ENCODE data around the gene MTRF1.
A peak's percentile ranks its signal among the peaks of the same experiment; 100 is the strongest.

Gene MTRF1, protein sequence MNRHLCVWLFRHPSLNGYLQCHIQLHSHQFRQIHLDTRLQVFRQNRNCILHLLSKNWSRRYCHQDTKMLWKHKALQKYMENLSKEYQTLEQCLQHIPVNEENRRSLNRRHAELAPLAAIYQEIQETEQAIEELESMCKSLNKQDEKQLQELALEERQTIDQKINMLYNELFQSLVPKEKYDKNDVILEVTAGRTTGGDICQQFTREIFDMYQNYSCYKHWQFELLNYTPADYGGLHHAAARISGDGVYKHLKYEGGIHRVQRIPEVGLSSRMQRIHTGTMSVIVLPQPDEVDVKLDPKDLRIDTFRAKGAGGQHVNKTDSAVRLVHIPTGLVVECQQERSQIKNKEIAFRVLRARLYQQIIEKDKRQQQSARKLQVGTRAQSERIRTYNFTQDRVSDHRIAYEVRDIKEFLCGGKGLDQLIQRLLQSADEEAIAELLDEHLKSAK

DNA sequence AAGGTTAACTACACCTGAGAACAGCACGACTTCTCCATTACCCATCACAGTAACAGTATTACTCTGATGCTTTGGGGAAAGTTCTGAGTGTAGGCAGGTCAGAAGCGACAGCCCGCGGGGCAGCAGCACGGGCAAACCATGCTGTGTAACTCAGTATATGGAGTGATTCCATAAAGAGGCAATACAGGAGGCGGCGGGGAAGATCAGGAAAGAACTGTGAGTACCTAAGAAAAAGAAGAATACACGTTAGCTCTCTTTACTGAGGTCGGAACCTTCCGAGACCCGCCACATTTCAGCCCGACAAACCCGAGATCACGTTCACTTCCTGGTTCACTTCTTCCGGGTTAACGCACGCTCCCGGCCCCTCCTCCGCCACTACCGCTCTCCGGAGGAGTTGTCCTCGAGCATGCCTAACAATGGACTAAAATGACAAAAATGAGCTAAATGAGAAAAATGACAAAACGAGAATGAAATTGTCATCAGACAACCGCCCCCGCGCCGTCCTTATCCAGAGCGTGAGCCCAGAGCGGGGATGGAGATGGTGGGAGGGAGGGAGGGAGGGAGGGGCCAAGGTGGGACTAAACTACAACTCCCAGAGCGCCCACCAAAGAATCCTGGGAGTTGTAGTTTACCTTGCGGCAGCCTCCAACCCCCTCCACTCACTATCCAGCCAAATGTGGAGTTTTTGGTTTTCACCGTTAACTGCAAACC is at the start of gene MTRF1:
TSS of gene MTRF1 (minus strand) at position 316 of the 711 bp plus-strand sequence. CDS start 2,669 bp downstream, outside the sequence.
- peak; percentile 79 for DNase-seq

DNA sequence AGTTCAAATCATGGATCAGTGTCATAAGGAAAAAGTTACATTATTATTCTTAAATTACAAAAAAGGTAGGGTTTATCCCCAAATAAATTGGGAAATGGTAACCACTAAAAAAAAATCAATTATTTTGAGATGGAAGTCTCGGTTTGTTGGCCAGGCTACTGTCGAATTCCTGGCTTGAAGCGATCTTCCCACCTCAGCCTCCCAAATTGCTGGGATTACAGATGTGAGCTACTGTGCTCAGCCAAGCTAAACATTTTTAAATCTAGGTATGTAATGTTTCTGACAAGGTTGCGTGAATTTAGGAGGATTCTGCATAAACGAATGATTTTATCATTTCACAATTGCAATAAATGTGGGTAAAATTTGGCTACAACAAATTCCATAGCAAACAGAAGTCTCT is 49.7 kb upstream of the MTRF1 start:
- DNase-seq: no peak

DNA sequence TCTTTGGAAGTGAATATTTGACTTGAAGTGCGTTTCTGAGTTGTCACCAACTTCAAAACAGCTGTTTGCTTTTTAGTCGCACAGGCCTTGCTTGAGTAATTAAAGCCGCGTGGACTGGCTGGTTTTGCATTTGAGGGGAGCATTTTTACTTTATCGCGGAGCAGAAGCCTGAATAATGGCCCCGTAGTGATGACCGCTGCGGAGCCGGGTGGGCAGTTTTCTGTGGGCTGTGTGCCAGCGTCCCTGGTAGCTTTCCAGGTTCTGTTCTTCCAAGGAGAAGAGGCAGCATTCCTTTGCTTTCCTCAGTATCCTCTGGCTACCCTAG is 48.8 kb upstream of the MTRF1 start:
- DNase-seq: no peak

DNA sequence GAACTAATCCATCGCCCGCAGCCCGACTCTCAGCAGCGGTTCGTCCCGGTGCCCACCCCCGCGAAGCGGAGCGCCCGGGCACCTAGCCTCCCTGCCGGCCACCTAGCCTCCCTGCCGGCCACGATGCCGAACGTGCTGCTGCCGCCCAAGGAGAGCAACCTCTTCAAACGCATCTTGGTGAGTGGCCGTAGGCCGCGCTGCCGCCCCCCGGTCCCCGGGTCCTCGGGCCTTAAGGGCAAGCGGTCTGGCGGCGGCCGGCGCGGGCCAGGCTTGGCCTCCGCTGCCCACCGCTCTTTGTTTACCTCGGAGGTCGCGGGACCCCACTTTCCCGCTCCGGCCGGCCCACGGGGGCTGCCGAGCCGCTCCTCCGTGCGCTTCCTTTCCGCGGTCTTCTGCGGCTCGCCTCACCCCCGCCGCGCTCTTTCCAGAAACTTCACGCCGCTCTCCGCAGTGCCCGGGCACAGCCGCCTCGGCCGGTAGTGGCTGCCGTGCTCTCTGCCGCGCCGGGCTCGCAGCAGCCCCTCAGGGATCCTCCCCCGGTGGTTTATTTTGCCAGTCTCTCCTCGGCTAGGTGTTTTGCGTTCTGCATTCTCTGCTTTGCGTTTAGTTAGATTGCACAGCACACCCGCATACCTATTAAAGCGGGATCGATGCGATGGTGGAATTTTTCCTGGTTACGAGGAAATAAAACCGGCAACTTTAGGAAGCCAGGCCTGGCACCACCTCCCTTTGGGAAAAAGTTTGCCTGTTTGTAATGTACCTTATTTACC is 48.2 kb upstream of the MTRF1 start:
- peak; percentile 40 for DNase-seq

DNA sequence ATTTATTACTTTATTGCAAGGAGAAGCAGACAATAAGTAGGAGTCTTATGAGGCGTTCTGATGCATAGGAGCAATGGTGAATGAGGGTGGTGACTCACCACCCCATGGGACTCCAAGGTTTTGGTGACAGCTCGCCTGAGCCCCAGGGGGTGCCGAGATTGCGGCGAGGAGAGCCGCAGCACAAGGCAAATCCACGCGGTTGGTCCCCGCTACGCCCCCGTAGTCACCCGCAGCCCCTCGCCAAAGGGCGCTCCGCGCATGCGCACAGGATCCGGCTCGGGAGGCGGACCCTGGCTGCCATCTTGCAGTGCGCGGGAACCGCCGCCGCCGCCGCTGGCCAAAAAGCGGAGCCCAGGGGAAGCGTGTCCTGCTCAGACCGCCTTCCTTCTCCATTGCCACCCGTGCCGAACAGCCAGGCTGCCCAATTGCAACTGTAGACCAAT is 47.6 kb upstream of the MTRF1 start, which contains the start of gene NAA16:
TSS of gene NAA16 (plus strand) at position 305 of the 443 bp plus-strand sequence. CDS start 262 bp downstream, outside the sequence.
- DNase-seq: peak; percentile 96

DNA sequence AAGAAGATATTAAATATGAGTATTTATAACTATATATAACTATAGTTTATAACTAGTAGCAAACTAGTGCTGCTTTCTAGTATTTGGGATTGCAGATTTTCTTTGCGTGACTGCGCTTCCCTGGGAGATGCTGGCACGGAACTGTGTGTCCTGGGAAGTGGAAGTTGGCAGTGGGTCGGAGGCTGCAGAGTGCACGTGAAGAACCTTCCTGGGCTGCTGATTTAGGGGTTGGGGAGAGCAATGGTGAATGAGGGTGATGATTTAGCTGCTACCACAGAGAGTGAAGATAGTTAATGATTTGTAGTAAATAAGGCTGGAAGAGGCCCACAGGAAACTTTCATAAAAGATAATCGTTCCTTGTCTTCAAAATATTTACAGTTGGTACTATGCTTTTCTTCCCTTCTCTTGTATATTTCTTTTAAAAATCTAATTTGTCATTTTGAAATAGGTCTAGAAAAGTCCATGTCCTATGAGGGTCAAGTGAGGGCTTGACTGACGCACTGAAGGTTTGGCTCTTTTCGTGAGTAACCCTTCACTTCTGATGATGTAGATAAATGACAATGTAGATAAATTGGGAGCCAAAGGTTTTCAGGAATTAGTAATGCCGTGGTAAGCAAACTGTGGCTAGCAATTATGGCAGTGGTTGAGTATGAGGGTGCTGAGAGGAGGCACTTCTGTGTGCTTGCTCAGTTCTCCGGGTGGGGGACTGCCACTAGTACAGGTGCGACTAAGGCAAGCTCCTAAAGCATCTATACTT is 44.7 kb upstream of the MTRF1 start:
- DNase-seq: no peak

DNA sequence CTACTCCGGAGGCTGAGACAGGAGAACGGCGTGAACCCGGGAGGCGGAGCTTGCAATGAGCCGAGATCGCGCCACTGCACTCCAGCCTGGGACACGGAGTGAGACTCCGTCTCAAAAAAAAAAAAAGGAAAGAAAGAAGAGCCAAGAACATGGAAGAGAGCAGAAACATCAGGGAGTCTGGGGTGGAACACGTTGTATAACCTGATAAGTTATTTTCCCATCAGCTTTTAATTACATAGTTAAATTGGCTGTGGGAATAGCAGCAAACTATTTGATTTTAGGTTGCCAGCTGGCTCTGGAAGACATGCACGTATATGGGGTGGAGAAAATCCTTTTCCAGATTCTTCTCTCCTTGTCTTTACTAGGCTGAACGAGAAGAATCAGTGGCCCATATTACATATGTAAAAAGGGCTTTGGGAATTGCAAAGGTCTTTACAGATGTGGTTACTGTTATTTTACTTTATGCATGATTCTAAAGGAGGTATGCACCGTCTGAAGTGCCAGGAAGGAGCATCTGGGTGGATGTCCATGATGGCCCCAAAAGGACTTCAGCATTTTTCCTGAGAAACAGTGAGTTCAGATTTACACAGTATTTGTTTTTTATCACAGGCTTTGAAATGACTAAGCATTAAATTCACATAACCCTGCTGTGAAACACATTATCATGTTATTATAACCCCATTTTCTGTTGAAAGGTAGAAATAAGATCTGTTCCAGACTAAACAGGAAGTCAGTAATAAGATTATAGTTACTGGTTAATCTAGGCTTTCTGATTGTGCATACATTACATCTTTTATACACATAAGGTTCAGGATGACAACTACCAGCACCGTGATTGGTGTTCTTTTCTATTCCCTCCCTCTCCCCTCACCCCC is 43.1 kb upstream of the MTRF1 start:
- DNase-seq: no peak

DNA sequence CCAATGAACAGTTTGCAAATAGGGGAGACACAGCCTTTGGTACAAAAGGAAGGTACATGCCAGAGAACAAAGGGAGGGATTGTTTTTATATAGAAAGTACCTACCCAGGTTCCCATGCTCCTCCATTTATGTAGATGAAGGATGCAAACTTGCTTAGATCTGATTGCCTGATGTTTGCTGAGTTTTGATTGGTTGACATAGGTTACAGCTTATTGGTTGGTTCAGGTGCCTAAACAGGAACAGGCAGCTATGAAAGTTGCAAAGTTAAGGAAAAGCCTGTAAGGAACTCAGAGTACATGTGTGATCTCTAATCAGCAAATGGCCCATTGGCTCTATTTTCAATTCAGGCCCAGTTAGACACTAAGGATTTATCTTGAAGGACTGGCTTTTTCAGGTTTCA is 41.2 kb upstream of the MTRF1 start:
- DNase-seq: no peak

DNA sequence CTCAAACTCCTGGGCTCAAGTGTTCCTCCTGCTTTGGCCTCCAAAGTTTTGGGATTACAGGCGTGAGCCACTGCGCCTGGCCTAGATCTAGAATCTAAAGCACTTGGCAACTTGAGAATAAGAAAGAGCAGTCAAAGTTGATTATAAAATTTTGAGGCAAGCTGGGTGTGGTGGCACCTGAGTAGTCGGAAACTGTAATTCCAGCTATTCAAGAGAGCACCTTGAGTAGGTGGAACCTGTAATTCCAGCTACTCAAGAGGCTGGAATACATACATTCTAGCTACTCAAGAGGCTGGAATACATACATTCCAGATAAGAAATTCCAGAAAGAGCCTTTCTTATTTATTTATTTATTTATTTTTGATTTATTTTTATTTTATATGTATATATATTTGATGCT is 39.4 kb upstream of the MTRF1 start:
- no peak for DNase-seq

DNA sequence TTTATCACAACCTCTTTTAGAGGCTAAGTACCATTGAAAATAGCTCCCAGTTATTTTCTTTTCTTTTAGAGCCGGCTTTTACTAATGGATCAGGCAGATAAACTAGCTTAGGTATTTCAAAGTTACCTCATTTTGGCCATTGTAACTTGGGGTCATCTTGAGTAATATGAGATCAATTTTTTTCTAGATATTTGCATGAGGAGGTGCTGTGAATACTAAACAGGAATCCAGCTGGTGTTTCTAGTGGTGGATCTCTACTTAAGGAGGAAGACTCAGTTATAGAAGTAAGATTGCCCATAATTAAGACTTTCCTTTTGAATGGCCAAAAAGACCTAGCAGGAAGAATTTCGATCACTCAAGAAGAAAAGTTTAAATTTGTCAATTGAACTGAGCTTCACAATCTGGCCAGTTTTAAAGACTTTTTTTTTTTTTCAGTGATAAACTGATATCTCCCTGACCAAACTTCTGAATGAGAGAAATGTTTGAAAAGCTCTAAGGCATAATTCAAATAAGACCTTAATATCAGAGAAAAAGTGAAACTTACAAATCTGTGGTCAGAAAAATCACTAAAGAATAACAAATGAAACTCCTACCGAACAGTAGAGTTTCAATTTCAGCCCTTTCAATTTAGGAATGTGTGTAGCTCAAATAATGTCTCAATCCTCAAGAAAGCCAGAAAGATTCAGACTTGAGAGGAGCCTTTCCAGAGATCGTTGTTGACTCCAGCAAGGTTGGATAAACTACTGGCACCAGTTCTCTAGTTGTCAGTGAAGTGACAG is 36.1 kb upstream of the MTRF1 start:
- DNase-seq: no peak

DNA sequence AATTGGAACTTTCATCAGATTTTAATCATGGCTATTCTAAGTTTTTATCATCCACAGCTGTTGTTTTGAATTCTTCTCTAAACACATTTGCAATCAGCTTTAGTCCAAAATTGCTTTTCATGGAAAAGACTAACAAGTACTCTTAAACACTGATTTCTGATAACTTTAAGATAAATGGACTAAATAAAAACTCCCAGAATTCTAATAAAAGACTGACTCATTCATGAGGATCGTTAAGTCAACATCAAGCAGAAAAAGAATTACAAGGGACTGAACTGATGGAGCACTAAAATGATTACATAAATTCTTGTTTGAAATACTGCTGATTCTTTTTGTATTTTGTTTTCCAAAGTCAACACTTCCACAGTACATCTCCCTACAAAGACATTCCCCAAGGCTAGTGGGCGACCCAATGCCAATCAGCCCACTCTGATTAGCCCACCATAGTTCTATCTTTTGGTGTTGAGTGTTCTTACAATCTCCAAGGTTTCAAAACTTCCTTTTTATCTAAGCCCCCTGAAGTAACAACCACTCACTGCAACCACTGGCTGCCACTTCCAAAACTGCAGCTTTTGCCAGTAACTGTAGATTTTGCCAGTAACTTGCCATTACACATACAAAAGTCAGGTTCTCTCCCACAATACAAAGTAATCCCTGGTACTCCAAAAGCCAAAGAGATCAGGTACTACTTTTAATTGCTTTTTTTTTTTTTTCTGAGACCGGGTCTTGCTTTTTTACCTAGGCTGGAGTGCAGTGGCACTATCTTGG is 33.7 kb upstream of the MTRF1 start:
- no peak for DNase-seq

DNA sequence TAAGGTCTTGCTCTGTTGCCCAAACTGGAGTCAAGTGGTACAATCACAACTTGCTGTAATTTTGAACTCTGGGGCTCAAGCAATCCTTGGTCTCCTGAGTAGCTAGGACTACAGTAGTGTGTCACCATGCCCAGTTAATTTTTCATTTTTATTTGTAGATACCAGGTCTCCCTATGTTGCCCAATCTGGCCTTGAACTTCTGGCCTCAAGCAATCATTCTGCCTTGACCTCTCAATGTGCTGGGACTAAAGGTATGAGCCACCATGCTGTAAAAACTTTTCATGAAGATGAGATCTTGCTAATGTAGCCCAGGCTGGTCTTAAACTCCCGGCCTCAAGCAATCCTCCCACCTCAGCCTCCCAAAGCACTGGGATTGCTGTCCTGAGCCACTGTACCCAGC is 32.6 kb upstream of the MTRF1 start:
- no peak for DNase-seq

DNA sequence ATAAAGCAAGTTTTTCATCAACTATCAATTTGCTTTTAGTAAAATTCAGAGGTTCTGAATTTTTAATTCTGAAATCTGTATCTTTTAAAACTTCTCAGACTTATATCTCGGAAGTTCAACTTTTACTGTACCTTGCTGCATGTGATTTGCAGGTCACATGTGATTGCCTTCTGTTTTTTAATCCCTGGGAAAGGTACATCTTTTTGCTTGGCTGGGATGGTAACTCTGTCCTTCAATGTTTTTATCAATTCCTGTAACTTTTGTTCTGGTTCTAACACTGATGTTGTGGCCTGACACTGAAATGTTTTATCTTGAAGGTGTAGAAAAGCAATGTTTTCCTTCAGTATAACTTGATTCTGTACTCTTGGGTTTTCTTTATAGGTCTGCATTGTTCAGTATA is 31.5 kb upstream of the MTRF1 start:
- no peak for DNase-seq

DNA sequence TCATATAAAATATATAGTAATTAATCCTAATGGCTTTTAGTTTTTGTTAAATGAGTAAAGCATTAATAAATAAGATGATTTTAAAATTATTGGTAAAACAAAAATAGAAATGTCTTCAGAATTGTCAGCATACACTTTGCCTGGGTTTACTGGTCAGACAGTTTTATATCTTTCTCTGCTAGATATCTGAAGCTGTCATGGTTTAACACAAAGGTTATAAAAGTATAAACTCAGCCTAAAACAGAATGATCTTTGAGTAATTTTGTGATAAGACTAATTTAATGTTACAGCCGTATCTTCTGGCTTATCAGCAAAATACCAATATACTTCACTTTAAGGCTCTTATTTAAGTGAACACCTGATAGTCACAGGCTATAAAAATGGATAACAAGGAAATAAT is 29.9 kb upstream of the MTRF1 start:
- DNase-seq: no peak

DNA sequence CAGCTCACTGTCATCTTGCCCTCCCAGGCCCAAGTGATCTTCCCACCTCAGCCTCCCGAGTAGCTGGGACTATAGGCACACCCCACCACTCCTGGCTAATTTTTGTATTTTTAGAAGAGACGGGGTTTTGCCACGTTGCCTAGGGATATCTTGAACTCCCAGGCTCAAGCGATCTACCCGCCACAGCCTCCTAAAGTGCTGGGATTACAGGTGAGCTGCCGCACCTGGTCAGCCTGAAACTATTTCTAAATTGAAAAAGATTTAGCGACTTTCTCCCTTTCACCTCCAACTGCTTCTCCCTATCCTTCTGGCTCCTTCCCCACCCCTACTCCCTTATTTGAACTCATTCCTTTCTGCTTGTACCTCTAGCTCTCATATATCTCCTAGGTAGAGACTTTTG is 27.9 kb upstream of the MTRF1 start:
- no peak for DNase-seq

DNA sequence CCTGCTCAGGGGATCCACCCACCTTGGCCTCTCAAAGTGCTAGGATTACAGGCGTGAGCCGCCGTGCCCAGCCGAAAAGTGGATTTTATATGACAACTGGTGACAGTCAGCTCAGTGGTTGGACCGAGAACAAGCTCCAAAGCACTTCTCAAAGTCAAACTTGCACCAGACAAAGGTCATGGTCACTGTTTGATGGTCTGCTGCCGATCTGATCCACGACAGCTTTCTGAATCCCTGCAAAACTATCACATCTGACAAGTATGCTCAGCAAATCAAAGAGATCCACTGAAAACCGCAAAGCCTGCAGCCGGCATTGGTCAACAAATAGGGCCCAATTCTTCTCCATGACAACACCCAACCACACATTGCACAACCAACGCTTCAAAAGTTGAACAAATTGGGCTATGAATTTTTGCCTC is 26.1 kb upstream of the MTRF1 start:
- no peak for DNase-seq

DNA sequence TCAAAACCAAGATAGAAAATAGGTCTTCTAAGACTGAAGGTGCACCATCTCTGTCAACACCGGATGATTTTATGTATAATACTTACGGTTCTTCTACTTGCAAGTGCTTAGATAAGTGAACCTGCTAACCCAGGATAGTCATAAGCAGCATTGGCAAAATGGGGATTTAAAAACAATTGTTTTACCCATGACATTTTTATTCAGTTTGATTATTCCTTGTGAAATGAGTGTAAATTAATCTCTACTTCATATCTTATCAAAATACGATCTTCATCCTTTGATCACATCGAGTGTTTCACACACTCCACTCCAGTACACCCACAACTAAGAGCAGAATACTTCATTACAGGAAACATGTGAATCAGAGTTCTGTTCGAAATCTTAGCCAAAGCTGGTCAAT is 23.0 kb upstream of the MTRF1 start:
- DNase-seq: peak; percentile 19

DNA sequence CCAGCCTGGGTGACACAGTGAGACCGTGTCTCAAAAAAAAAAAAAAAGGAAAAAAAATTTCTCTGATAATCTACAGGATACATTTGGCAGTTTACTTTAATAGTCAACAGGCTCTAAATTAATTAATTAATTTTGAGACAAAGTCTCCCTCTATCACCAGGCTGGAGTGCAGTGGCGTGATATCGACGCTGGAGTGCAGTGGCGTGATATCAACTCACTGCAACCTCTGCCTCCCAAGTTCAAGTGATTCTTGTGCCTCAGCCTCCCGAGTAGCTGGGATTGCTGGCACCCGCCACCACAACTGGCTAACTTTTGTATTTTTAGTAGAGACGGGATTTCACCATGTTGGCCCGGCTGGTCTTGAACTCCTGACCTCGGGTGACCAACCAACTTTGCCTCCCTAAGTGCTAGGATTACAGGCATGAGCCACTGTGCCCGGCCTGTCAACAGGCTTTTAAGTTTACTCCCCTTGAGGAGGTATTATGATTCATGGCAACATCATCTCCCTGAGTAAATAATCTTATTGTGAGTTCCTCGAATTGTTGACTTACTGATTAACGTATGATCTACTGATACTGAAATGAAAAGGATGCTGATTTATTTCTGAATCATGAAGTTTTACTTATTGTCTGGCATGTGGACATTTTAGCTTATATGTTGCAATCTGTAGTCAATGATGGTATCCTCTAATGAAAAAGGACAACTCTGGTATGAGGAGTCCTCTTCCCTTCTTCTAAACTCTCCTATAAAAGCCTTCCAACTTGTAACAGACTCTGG is 21.3 kb upstream of the MTRF1 start:
- DNase-seq: no peak

DNA sequence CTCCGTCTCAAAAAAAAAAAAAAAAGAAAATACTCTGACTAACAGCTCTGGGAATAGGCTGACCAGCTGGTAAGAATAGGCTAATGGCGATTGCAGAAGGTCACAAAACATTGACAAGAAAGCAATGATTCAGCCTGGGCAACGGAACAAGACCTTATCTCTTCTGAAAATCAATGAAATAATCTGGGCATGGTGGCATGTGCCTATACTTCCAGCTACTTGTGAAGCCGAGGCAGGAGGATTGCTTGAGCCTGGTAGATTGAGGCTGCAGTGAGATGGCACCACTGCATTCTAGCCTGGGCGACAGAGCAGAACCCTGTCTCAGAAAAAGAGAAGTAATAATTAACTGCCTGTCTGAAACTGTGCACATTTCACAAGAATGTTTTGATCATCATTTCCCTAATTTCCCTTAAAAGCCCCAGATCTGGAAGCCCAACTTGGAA is 18.8 kb upstream of the MTRF1 start:
- no peak for DNase-seq

All from CD4-positive, alpha-beta T cell treated with Interleukin-4 for 4 hours (primary cell).